Inferior parietal cortex (tissue), 1 donor: ENCODE data around the gene GRIP2.
A peak's percentile ranks its signal among the peaks of the same experiment; 100 is the strongest.
"Not testable (repeated sequence)": the region's sequence is repeated elsewhere in the genome, so short reads cannot be mapped to it uniquely, and the experiment has no call there.

ENCODE experiments used
- DNase-seq: peaks from one replicate; pipeline ENCODE4 v3.0.0-alpha.2; 2016; ENCODE audit errors: extremely low spot score

The GRIP2 gene

GRCh38 chr3:14520967-14521366 is 19.2 kb downstream of the GRIP2 start:
- DNase-seq, result no peak

- no peak for DNase-seq
Measured at GRCh38 chr3:14520149-14520548, 20.0 kb downstream of the GRIP2 start.

- DNase-seq, result no peak
Measured at GRCh38 chr3:14519406-14519805, 20.7 kb downstream of the GRIP2 start.

- no peak for DNase-seq
Measured at GRCh38 chr3:14518893-14519292, 21.2 kb downstream of the GRIP2 start.

- no peak for DNase-seq
Measured at GRCh38 chr3:14518432-14518802, 21.7 kb downstream of the GRIP2 start.

- DNase-seq, result no peak
Measured at GRCh38 chr3:14517601-14518431, 22.3 kb downstream of the GRIP2 start.

DNA sequence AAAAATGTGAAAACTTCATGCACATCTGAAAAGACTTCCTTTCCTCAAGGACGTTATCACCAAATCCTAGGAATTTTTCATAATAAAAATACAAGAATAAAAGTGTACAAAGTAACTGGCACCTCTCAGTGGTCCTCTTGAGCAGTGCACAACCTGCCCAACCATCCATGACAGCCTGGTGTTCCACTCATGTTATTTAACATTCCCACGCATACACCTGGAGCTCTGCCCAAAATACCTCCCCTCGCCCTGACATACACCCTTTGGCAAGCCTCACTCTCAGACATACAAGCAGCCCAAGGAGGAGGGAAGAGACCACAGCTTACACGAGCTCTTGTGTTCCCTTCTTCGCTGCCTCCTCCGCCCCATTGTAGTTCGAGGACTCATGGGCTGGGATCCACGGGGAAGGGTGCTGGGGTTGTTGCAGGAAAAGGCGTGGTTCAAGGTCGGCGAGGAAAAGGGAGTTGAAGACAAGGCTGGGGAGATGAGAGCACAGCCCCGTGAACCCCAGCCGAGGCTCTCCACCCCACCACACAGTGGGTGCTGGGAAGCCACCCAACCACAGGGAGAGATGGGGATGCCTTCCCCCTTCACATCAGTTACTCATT is 23.3 kb downstream of the GRIP2 start:
- no peak for DNase-seq

- not testable (repeated sequence) for DNase-seq
Measured at GRCh38 chr3:14515526-14515925, 24.6 kb downstream of the GRIP2 start.

- no peak for DNase-seq
Measured at GRCh38 chr3:14514323-14514720, 25.8 kb downstream of the GRIP2 start.

DNA sequence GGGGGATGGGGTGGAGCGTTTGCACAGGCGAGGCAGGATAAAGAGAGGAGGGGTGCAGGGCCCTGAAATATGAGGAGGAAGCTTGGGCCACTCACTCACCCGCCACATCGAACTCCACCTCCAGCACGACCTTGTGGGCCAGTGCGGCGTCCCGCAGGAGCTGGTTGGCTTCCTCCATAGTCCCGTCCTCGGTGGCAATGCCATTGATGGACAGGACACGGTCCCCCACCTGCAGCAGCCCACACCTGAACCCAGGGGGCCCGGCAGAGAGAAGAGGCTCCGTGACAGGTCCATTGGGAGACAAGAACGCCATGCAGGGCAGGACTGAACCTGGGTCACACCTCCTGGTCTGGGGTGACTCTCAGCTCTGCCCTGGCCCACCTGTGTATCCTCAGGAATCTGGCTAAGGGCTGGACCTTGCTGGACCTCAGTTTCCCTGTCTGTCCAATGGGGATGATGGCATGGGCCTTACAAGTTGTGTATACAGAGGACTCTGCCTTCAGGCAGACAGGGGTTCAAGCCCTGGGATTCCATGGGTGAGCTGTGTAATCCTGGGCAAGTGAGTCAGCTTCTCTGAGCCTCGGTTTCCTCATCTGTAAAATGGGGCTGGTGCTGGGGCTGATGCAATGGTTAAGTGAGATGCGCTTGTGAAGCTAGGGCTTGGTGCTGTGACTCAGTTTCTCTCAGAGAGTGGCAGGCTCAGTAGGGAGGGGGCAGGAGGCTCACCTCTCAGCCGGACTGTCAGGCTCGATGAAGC is 26.4 kb downstream of the GRIP2 start:
- DNase-seq, result no peak

- DNase-seq, result no peak
Measured at GRCh38 chr3:14512942-14513327, 27.2 kb downstream of the GRIP2 start.

DNA sequence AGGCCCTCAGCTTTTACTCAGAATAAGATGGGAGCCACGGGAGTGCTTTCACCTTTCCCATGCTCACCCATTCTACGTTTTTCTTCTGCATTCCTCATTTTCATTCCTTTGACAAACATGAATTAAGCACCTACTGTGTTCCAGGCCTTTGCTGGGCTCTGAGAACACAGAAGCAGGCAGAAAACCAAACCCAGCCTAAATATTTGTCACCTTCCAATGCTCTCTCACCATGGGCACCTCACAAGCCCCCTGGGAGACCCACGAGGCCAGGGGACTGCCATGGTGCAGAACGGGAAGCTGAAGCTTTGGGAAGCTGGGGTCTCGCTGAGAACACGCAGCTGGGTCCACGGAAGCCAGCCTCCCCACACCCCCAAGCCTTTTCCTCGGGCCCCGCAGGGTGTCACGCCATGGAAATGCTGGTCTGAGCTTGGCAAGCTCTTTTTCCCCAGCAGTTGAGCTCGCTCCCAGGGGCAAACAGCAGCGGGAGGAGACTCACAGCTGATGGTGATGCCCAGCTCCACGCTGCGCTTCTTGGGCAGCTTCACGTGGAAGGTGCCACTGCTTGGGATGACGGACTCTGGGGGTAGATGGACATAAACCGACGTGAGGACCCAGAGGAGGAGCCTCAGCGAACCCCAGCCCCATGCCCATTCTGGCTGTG is 27.7 kb downstream of the GRIP2 start:
- DNase-seq, result no peak

GRCh38 chr3:14511623-14512280 is 28.4 kb downstream of the GRIP2 start:
- DNase-seq, result no peak

DNA sequence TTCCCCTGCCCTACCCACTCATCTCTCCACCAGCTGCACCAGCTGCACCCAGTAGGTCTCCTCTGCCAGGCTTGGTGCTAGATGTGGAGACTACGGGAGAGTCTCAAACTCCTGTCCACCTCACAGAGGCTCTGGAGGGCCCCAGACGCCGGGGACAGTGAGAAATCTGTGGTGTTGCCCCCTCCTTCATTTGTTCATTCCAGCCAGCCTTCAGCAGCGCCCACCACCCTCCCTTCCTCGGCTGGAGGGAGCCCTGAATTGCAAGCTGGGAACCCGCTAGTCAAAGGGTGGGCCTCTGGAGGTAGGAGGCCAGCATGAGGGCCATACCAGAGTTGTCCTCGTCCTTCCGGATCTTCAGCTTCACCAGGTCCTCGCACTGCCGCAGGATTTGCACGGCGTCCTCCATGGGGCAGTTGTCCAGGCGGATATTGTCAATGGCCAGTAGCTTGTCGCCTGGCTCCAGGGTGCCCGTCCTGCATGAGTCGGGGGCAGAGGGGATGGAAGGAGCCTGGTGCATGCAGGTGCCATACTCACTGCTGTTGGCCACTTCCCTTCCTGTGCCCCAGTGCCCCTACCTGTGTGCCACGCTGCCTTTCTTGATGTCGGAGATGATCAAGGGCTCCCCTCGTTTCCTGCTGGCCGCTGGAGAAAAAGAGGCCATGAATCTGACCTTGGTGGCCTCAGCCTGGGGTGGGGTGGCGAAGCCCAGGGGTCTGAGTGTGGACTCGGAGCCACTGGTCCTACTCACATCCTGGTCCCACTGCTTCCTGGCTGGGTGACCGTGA is 29.1 kb downstream of the GRIP2 start:
- no peak for DNase-seq

- DNase-seq, result no peak
Measured at GRCh38 chr3:14509796-14510100, 30.4 kb downstream of the GRIP2 start.

DNA sequence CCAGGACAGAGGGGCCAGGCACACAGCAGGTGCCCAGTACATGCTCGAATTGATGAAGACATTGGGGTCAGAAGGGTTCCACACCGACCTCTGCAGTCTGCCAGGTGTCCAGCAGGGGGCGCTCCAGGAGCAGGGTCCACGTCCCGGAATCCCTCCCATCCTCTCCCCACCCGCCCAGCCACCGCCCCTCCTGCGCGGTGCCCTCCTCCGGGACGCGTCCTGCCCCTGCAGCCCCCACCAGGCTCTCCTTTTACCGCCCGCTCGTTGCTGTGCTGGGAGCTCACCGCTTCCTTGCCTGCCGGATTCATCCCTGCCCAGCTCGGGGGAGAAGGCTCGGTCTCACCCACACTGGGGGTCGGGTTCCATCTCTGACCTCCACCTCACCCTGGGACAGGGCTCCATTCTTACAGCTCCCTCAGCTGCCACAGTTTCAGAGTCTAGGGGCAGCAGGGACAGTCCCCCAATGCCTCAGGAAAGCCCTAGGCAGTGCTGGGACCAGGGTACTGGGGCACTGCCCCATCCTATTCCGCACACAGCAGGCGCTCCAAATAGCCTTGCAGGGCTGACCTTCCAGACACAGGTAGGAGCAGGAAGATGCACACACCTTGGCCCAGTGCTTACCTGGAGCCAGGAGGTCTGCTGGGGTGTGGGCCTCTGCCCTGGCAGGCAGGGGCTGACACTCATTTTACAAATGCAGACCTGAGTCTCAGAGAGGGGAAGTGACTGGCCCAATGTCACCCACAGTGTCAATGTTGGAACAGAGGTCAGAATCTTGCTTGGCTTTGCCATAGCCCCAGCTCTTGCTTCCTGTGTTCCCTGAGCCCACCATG is 31.0 kb downstream of the GRIP2 start:
- DNase-seq, result peak; percentile 41

- DNase-seq, result no peak
Measured at GRCh38 chr3:14508505-14508819, 31.7 kb downstream of the GRIP2 start.

GRCh38 chr3:14507757-14508504 is 32.2 kb downstream of the GRIP2 start:
- DNase-seq, result no peak

DNA sequence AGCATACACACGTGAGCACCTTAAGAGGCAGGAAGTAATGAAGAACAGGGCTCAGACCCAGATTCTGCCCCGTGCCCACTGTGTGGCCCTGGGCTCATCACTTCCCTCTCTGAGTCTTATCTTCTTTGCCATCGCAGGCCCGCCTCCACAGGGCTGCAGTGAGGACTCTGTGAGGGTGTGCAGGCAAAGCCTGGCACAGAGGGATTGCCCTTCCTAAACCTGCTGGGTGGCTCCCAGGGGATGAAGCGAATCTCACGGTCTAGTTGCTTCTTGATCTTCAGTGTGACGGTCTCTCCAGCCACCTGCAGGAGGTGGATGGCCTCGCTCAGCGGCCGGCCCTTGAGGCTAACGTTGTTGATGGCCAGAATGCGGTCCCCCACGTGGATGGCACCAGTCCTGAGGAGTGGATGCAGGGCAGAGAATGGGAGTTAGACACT is 32.8 kb downstream of the GRIP2 start:
- DNase-seq, result no peak
